Sigmoid colon (tissue), 7 donors: ENCODE measurements around the gene KCNA10. TPM values are rescaled to one million over a fixed set of nuclear protein-coding genes. Genes with fewer than 3 reads are reported as not detected.

Experiments used
- DNase-seq: peaks from one replicate; pipeline ENCODE4 v3.0.0-alpha.2; 2019
- H3K27ac ChIP-seq, 4 donors: fragments of 200-600 bp; sonication (generic); one replicate each; pipeline ENCODE4 v1.5.1; 2016 to 2019; ENCODE audit warnings: mild to moderate bottlenecking in 1 of 4
- H3K27me3 ChIP-seq, 3 donors: fragments of 200-600 bp; sonication (generic); one replicate each; pipeline ENCODE4 v1.5.1; 2019; ENCODE audit warnings: mild to moderate bottlenecking in 1 of 3
- H3K36me3 ChIP-seq, 4 donors: fragments of 200-600 bp; sonication (generic); one replicate each; pipeline ENCODE4 v1.5.1; 2016 to 2019
- H3K4me1 ChIP-seq, 4 donors: fragments of 200-600 bp; sonication (generic); one replicate each; pipeline ENCODE4 v1.5.1; 2017 to 2019
- H3K4me3 ChIP-seq, 4 donors: fragments of 200-600 bp; sonication (generic); one replicate each; pipeline ENCODE4 v1.5.1; 2017 to 2019; ENCODE audit warnings: mild to moderate bottlenecking in 2 of 4, moderate library complexity in 1 of 4
- H3K9me3 ChIP-seq, 4 donors: fragments of 200-600 bp in 3 of 4; sonication (generic) in 3 of 4; one replicate each; pipeline versions ENCODE4 v1.5.1 to v1.6.1; 2013 to 2019
- CTCF ChIP-seq, 4 experiments: fragments of 450-650 bp in 3 of 4; fragments of 200-600 bp in 1 of 4; IDR thresholded peaks; one replicate each; pipeline ENCODE4 v1.5.1; 2016 to 2019; ENCODE audit warnings: antibody characterized with exemption in 4 of 4, mild to moderate bottlenecking in 3 of 4, moderate library complexity in 2 of 4
- EP300 ChIP-seq, 4 donors: sonication (generic); formaldehyde crosslinking; IDR thresholded peaks; one replicate each; pipeline ENCODE4 v1.6.1; 2017; ENCODE audit warnings: antibody characterized with exemption in 4 of 4
- POLR2A ChIP-seq, 2 donors: fragments of 450-650 bp; IDR thresholded peaks; one replicate each; pipeline ENCODE4 v1.6.1; 2016; ENCODE audit warnings: antibody characterized with exemption in 2 of 2, mild to moderate bottlenecking in 2 of 2, moderate library complexity in 2 of 2
- POLR2AphosphoS5 ChIP-seq, 4 donors: sonication (generic); formaldehyde crosslinking; IDR thresholded peaks; one replicate each; pipeline ENCODE4 v1.6.1; 2017; ENCODE audit warnings: antibody characterized with exemption in 4 of 4
- WGBS, 2 donors: extraction: QIAGEN DNeasy Blood & Tissue Kit; methylation state at CpG; one replicate each; pipeline ENCODE4 v1.1.7; 2013; 5-methylcytosine and 5-hydroxymethylcytosine counted together
- intact Hi-C: fragments of 100-400 bp; cut with DNase I; formaldehyde crosslinking; loops from one replicate; pipeline ENCODE4 v1.15.1; 2023
- polyA plus RNA-seq, 3 donors: library from polyadenylated mRNA; stranded (reverse); fragments of 200-250 nt; gene quantifications; one replicate each; pipeline ENCODE4 v1.2.3, GENCODE V29; 2013
- total RNA-seq, 4 donors: library from RNA; depleted of rRNA; stranded (reverse); fragments of >200 nt; gene quantifications; one replicate each; pipeline ENCODE4 v1.1.0, GENCODE V29; 2016
- donor health status: healthy with polysubstance abuse.
- donor health status: Bipolar disorder and iron deficiency.
- donor health status: healthy.

KCNA10 gene
- not detected for total RNA-seq
- not detected for polyA plus RNA-seq

GRCh38 chr1:110519125-110519810, at the start of gene KCNA10:
Gene KCNA10, minus strand, starts transcription at chr1:110519175. Its CDS starts 388 bp downstream, at chr1:110518787.
- intact Hi-C loops = no loop called here
- no peak for DNase-seq

GRCh38 chr1:110566836-110567235, 47.9 kb upstream of the KCNA10 start:
- H3K4me1 ChIP-seq = no peaks in the 10 kb centered on the region
- no peaks in the 10 kb centered on the region for H3K36me3 ChIP-seq
- no peaks in the 10 kb centered on the region for H3K9me3 ChIP-seq
- TF ChIP-seq POLR2A (IDR thresholded peaks at IDR 0.05) = no peak
- no peak for TF ChIP-seq EP300 (IDR thresholded peaks at IDR 0.05)
- TF ChIP-seq CTCF (IDR thresholded peaks at IDR 0.05) = no peak
- TF ChIP-seq POLR2AphosphoS5 (IDR thresholded peaks at IDR 0.05) = no peak
- H3K27ac ChIP-seq = no peak overlapping the region
- no peak overlapping the region for H3K4me3 ChIP-seq
- DNase-seq = no peak
- WGBS, 2 donors = 68 to 85% methylated on average over 3 of the region's 3 CpGs
- intact Hi-C loops = no loop called here
- H3K27me3 ChIP-seq = peaks cover 0 to 7% (median 0%) of the 10 kb centered on the region in 3 donors

More at GRCh38 chr1:110519125-110519810, at the start of gene KCNA10:
- no peak within 1 kb of the TSS for H3K4me3 ChIP-seq
- peaks cover 0 to 2% (median 0%) of the 10 kb centered on the region in 4 donors for H3K4me1 ChIP-seq
- H3K27me3 ChIP-seq = peaks cover 0 to 12% (median 6%) of the 10 kb centered on the region in 3 donors
- no peaks in the 10 kb centered on the region for H3K36me3 ChIP-seq
- no peak within 1 kb of the TSS for H3K27ac ChIP-seq
- no peaks in the 10 kb centered on the region for H3K9me3 ChIP-seq
- no peak for TF ChIP-seq POLR2AphosphoS5 (IDR thresholded peaks at IDR 0.05)
- no peak for TF ChIP-seq EP300 (IDR thresholded peaks at IDR 0.05)
- no peak for TF ChIP-seq CTCF (IDR thresholded peaks at IDR 0.05)
- TF ChIP-seq POLR2A (IDR thresholded peaks at IDR 0.05) = no peak
- 72 to 75% methylated on average over 9 of the region's 9 CpGs for WGBS, 2 donors

GRCh38 chr1:110565565-110565964, 46.6 kb upstream of the KCNA10 start:
- no peak for DNase-seq
- Histone ChIP-seq H3K9me3 (no peaks in the 10 kb centered on the region), H3K4me3 (no peak overlapping the region), H3K27me3 (peaks cover 0 to 7% (median 0%) of the 10 kb centered on the region in 3 donors), H3K4me1 (no peaks in the 10 kb centered on the region), H3K36me3 (no peaks in the 10 kb centered on the region), H3K27ac (peak overlapping the region in 1 of 4 donors; percentile 17)
- TF ChIP-seq EP300 (IDR thresholded peaks at IDR 0.05) = no peak
- TF ChIP-seq POLR2AphosphoS5 (IDR thresholded peaks at IDR 0.05) = no peak
- intact Hi-C loops = no loop called here
- WGBS, 2 donors = 73 to 74% methylated on average over 1 of the region's 1 CpG

DNA sequence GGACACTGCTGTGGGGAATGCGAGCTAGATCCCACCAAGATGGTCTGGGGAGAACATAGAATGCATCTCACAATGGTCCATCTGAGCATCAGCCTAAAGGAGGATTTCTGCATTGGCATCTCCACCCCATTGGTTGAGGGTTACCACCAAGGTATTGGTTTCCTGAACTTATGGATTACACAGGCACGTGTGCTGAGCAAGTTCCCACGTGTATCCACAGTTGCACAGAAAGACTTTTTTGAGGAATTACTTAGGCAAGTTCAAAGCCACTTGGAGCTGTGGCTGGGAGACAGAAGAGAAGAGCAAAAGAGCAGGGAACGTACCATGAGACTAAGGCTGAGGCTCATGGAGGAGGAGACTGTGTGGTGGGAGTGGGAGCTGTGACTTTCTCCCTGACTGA, 44.1 kb upstream of the KCNA10 start:
- no peaks in the 10 kb centered on the region for H3K36me3 ChIP-seq
- H3K27me3 ChIP-seq = no peaks in the 10 kb centered on the region
- H3K27ac ChIP-seq = no peak overlapping the region
- intact Hi-C loops = no loop called here
- WGBS, 2 donors = 80 to 82% methylated on average over 4 of the region's 4 CpGs
- DNase-seq = no peak
- no peak for TF ChIP-seq POLR2AphosphoS5 (IDR thresholded peaks at IDR 0.05)
- TF ChIP-seq POLR2A (IDR thresholded peaks at IDR 0.05) = no peak
- no peak for TF ChIP-seq EP300 (IDR thresholded peaks at IDR 0.05)
- no peak for TF ChIP-seq CTCF (IDR thresholded peaks at IDR 0.05)
- no peaks in the 10 kb centered on the region for H3K9me3 ChIP-seq
- H3K4me3 ChIP-seq = no peak overlapping the region
- no peaks in the 10 kb centered on the region for H3K4me1 ChIP-seq

DNA sequence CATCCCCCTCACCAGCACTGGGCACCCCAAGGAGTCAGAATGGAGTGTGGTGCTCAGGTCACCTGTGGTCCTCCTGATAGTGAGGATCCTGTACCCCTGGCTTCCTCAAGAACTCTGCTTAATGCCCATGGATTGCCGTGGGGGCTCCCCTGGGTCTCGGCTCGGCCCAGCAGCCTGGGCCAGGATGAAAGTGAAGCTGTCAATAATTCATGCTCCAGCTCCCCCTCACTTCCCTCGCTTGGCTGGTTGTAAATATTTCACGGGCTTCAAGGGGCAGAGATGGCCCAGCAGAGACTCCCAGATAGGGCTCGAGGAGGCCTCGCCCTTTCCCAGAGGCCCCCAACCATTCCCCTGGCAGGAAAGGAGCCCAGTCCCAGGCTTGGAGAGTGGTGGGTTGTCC, 42.6 kb upstream of the KCNA10 start:
- no peak for DNase-seq
- no peak overlapping the region for H3K4me3 ChIP-seq
- H3K9me3 ChIP-seq = no peaks in the 10 kb centered on the region
- H3K27me3 ChIP-seq = no peaks in the 10 kb centered on the region
- intact Hi-C loops = no loop called here
- no peaks in the 10 kb centered on the region for H3K36me3 ChIP-seq
- H3K4me1 ChIP-seq = no peaks in the 10 kb centered on the region
- no peak for TF ChIP-seq POLR2A (IDR thresholded peaks at IDR 0.05)
- no peak for TF ChIP-seq POLR2AphosphoS5 (IDR thresholded peaks at IDR 0.05)
- TF ChIP-seq CTCF (IDR thresholded peaks at IDR 0.05) = no peak
- TF ChIP-seq EP300 (IDR thresholded peaks at IDR 0.05) = no peak
- no peak overlapping the region for H3K27ac ChIP-seq
- 69 to 71% methylated on average over 7 of the region's 7 CpGs for WGBS, 2 donors
